SU-DHL-6 (cell line): ENCODE measurements around the gene CD300H.

ENCODE experiments used
- H2AFZ ChIP-seq: fragments of 200-600 bp; sonication (generic); 2 replicates; pipeline ENCODE4 v1.6.1; 2014; ENCODE audit warnings: low read depth, mild to moderate bottlenecking, moderate library complexity, mixed read lengths, antibody characterized with exemption, low read length; ENCODE audit not compliant: severe bottlenecking
- H3F3A ChIP-seq: fragments of 200-600 bp; shearing (Covaris generic); 2 replicates; pipeline ENCODE4 v1.6.0; 2016; ENCODE audit warnings: antibody characterized with exemption, mild to moderate bottlenecking; ENCODE audit not compliant: insufficient read depth
- H3K27ac ChIP-seq: fragments of 200-600 bp; sonication (generic); 2 replicates; pipeline ENCODE4 v1.5.1; 2016; ENCODE audit warnings: low read depth, mild to moderate bottlenecking, low read length, moderate library complexity, mixed read lengths
- H3K27me3 ChIP-seq: fragments of 200-600 bp; sonication (generic), shearing (Covaris generic); 2 replicates; pipeline ENCODE4 v1.6.0; 2014; ENCODE audit warnings: mild to moderate bottlenecking, low read length
- H3K36me3 ChIP-seq: fragments of 200-600 bp; sonication (generic); 2 replicates; pipeline ENCODE4 v1.6.1; 2014; ENCODE audit warnings: mild to moderate bottlenecking, low read length, mixed read lengths
- H3K4me2 ChIP-seq: fragments of 300-600, 200-600 bp; shearing (Covaris generic), sonication (generic); 2 replicates; pipeline ENCODE4 v1.6.0; 2014; ENCODE audit warnings: low read length, low read depth, mild to moderate bottlenecking; ENCODE audit not compliant: poor library complexity, severe bottlenecking
- H3K4me3 ChIP-seq: fragments of 200-600 bp; sonication (generic); 2 replicates; pipeline ENCODE4 v1.5.1; 2014; ENCODE audit warnings: antibody characterized with exemption, low read length, mild to moderate bottlenecking, mixed read lengths; ENCODE audit not compliant: insufficient read depth, poor library complexity, severe bottlenecking
- H3K79me2 ChIP-seq: fragments of 200-600 bp; sonication (generic); 2 replicates; pipeline ENCODE4 v1.6.1; 2014; ENCODE audit warnings: mild to moderate bottlenecking, low read length, moderate library complexity; ENCODE audit not compliant: insufficient read depth
- H3K9ac ChIP-seq: fragments of 200-600 bp; sonication (generic); 2 replicates; pipeline ENCODE4 v1.7.0; 2014; ENCODE audit warnings: mild to moderate bottlenecking, low read length
- H3K9me2 ChIP-seq: fragments of 200-600 bp; sonication (generic); replicated peaks from 2 replicates; pipeline ENCODE4 v1.6.1; 2014; ENCODE audit warnings: low read length; ENCODE audit not compliant: insufficient read depth
- H3K9me3 ChIP-seq: fragments of 200-600 bp; sonication (generic); 2 replicates; pipeline ENCODE4 v1.6.1; 2014; ENCODE audit warnings: low read length, mixed read lengths; ENCODE audit not compliant: insufficient read depth
- H4K20me1 ChIP-seq: fragments of 200-600 bp; sonication (generic); 2 replicates; pipeline ENCODE4 v1.6.1; 2014; ENCODE audit warnings: low read depth, mild to moderate bottlenecking, antibody characterized with exemption, low read length, moderate library complexity, mixed read lengths
- CTCF ChIP-seq: fragments of 200-600 bp; sonication (generic); IDR thresholded peaks from one replicate; pipeline ENCODE4 v1.5.1; 2017; ENCODE audit warnings: antibody characterized with exemption, mild to moderate bottlenecking, low read length, moderate library complexity; ENCODE audit not compliant: insufficient read depth, poor library complexity, severe bottlenecking
- EZH2phosphoT487 ChIP-seq: fragments of 200-600 bp; sonication (generic), shearing (Covaris generic); conservative IDR thresholded peaks from 2 replicates; pipeline ENCODE4 v1.6.1; 2018; ENCODE audit warnings: mild to moderate bottlenecking, antibody characterized with exemption, low read length, moderate library complexity, mixed read lengths

The CD300H gene

GRCh38 chr17:74527081-74527480, 40.2 kb downstream of the CD300H start:
- H4K20me1 ChIP-seq = no peaks in the 10 kb centered on the region
- no peak overlapping the region for H3K4me2 ChIP-seq

GRCh38 chr17:74526681-74527080, 40.6 kb downstream of the CD300H start:
- no peaks in the 10 kb centered on the region for H3K9me2 ChIP-seq
- H3K36me3 ChIP-seq = no peaks in the 10 kb centered on the region
- H3K9ac ChIP-seq = no peak overlapping the region
- H3K4me2 ChIP-seq = no peak overlapping the region
- no peaks in the 10 kb centered on the region for H3K9me3 ChIP-seq
- no peak overlapping the region for H3K27ac ChIP-seq
- H4K20me1 ChIP-seq = no peaks in the 10 kb centered on the region
- no peak overlapping the region for H2AFZ ChIP-seq
- no peaks in the 10 kb centered on the region for H3K27me3 ChIP-seq
- no peaks in the 10 kb centered on the region for H3F3A ChIP-seq
- H3K79me2 ChIP-seq = no peaks in the 10 kb centered on the region
- H3K4me3 ChIP-seq = no peak overlapping the region
- TF ChIP-seq EZH2phosphoT487 = no peak
- no peak for TF ChIP-seq CTCF

More at GRCh38 chr17:74527081-74527480, 40.2 kb downstream of the CD300H start:
- TF ChIP-seq CTCF = no peak
- TF ChIP-seq EZH2phosphoT487 = no peak
- no peak overlapping the region for H3K9ac ChIP-seq
- H3K9me3 ChIP-seq = no peaks in the 10 kb centered on the region
- H3K36me3 ChIP-seq = no peaks in the 10 kb centered on the region
- H3K79me2 ChIP-seq = no peaks in the 10 kb centered on the region
- no peaks in the 10 kb centered on the region for H3K9me2 ChIP-seq
- H3K27ac ChIP-seq = no peak overlapping the region
- no peaks in the 10 kb centered on the region for H3F3A ChIP-seq
- no peak overlapping the region for H2AFZ ChIP-seq
- H3K4me3 ChIP-seq = no peak overlapping the region
- H3K27me3 ChIP-seq = no peaks in the 10 kb centered on the region

GRCh38 chr17:74525781-74526288, 41.5 kb downstream of the CD300H start:
- H3K9ac ChIP-seq = no peak overlapping the region
- H3K4me3 ChIP-seq = no peak overlapping the region
- TF ChIP-seq CTCF (no peak), EZH2phosphoT487 (no peak)
- no peaks in the 10 kb centered on the region for H3K9me2 ChIP-seq
- H3K79me2 ChIP-seq = no peaks in the 10 kb centered on the region
- no peaks in the 10 kb centered on the region for H3F3A ChIP-seq
- no peak overlapping the region for H3K27ac ChIP-seq
- no peaks in the 10 kb centered on the region for H3K27me3 ChIP-seq
- no peak overlapping the region for H3K4me2 ChIP-seq
- H3K9me3 ChIP-seq = no peaks in the 10 kb centered on the region
- no peak overlapping the region for H2AFZ ChIP-seq
- H3K36me3 ChIP-seq = no peaks in the 10 kb centered on the region
- no peaks in the 10 kb centered on the region for H4K20me1 ChIP-seq
